Spleen (tissue), 7 donors: ENCODE data around the gene SHC2.

Experiments
- CTCF ChIP-seq, 11 experiments: fragments of 200-600 bp in 7 of 11; fragments of 450-650 bp in 4 of 11; sonication (generic) in 4 of 11; IDR thresholded peaks in 8 of 11; conservative IDR thresholded peaks in 3 of 11; 1 replicate in 7 of 11; 2 replicates in 4 of 11; pipeline versions ENCODE4 v1.4.0 to v1.8.0; 2016 to 2021; ENCODE audit warnings: antibody characterized with exemption in 11 of 11, inconsistent platforms in 4 of 11, mild to moderate bottlenecking in 1 of 11
- POLR2A ChIP-seq, 3 donors: fragments of 450-650 bp; IDR thresholded peaks; one replicate each; pipeline ENCODE4 v1.5.1; 2017; ENCODE audit warnings: antibody characterized with exemption in 3 of 3, mild to moderate bottlenecking in 1 of 3
- POLR2AphosphoS5 ChIP-seq, 3 donors: sonication (generic); formaldehyde crosslinking; IDR thresholded peaks; one replicate each; pipeline ENCODE4 v1.5.1; 2017; ENCODE audit warnings: antibody characterized with exemption in 3 of 3
- donor health status: DM: no; HTN: no; CAD: no; lungs with moderate emphysema.
- donor health status: DM: no; HTN: no; CAD: no.
- donor health status: DM: no; HTN: no; CAD: no.

DNA sequence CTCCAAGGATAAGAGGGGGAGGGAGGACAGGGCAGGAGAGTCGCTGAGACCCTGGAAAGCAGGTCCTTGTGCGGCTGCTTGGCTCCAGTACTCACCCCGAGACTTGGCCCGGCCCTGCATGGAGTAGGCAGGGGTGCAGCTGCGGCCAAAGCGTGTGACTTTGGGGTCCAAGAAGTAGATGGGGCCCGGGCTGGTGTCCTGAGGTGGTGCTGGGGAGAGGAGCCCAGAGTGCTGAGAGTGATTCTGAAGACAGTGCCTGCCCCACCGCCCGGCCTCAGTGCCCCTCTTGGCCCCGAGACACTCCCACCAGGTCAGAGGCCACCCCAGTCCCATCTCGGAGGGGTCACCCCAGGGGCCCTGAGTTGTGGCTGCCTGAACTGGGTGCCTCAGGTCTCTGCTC, 6.7 kb upstream of the SHC2 start:
- TF ChIP-seq CTCF (IDR thresholded peaks at IDR 0.05 in 8 of 11, conservative IDR thresholded peaks at IDR 0.05 in 3 of 11) (no peak), POLR2A (IDR thresholded peaks at IDR 0.05) (no peak), POLR2AphosphoS5 (IDR thresholded peaks at IDR 0.05) (no peak)
